PC-3 (cell line): ENCODE results near the gene RAI1.

Source experiments
- EZH2phosphoT487 ChIP-seq: fragments of 300-600 bp; sonication (generic); IDR thresholded peaks from 2 replicates; pipeline ENCODE4 v1.6.1; 2018; ENCODE audit warnings: mild to moderate bottlenecking, antibody characterized with exemption, low read length, borderline replicate concordance
- TF ChIP-seq, protein P1 (sequence below): fragments of 300-600 bp; sonication (generic); conservative IDR thresholded peaks from 2 replicates; pipeline ENCODE4 v1.5.1; 2017; ENCODE audit warnings: antibody characterized with exemption, low read depth, mild to moderate bottlenecking, low read length

DNA sequence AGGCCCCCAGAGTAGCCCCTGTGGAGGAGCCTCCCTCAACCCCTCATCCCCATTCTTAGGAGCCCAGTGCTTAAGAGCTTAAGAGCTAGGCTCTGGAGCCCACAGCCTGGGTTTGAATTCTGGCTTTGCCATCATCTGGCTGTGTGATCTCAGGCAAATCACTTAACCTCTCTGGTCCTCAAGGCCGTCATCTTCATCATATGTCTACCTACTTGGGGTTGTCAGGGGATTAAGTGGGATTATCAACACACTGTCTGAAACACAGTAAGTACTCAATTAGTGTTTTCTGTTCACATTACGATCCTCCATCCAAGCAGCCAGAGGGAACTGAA lies 150.7 kb downstream of the RAI1 start:
- TF ChIP-seq, protein P1, sequence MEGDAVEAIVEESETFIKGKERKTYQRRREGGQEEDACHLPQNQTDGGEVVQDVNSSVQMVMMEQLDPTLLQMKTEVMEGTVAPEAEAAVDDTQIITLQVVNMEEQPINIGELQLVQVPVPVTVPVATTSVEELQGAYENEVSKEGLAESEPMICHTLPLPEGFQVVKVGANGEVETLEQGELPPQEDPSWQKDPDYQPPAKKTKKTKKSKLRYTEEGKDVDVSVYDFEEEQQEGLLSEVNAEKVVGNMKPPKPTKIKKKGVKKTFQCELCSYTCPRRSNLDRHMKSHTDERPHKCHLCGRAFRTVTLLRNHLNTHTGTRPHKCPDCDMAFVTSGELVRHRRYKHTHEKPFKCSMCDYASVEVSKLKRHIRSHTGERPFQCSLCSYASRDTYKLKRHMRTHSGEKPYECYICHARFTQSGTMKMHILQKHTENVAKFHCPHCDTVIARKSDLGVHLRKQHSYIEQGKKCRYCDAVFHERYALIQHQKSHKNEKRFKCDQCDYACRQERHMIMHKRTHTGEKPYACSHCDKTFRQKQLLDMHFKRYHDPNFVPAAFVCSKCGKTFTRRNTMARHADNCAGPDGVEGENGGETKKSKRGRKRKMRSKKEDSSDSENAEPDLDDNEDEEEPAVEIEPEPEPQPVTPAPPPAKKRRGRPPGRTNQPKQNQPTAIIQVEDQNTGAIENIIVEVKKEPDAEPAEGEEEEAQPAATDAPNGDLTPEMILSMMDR: no peak
- no peak for TF ChIP-seq EZH2phosphoT487
